ENCODE results near the gene MT1B.

The MT1B gene

DNA sequence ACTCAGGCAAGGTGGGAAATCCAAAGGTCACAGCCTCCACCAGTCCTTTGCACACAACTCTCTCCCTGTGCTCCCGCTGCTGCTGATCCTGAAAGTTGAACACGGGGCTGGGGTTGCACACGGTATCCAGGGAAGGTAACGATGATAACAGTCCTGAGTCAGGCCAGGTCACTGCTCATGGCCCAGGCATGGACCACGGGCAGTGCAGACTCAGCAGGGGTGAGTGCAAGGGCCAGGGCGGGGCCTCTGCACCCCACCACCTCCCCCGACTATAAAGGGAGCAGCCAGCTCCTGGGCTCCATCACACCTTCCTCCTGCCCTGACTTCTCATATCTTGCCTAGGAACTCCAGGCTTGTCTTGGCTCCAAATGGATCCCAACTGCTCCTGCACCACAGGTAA lies at the start of gene MT1B:
TSS of gene MT1B (plus strand) at position 301 of the 400 bp plus-strand sequence. CDS start at position 369, 68 bp downstream.
- DNase-seq (ENCODE audit: low read depth) = no peak

- DNase-seq (ENCODE audit: low read depth) = no peak
Measured at GRCh38 chr16:56603589-56603988, 48.1 kb upstream of the MT1B start.

DNA sequence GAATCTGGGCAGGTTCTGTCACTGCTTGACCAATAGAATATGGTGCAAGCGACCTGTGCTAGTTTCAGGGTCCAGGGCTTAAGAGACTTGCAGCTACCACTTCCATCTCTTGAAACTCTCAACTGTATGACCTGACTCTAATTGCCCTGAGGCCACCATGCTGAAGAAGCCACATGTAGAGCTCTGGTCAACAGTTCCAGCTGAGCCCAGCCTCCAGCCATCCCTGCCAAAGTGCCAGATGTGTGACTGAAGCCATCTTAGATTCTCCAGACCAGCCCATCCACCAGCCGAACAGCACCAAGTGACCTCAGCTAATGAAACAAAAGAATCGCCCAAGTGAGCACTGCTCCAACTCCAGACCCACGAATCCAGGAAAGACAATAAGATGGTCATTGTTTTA lies 46.7 kb upstream of the MT1B start:
- DNase-seq (ENCODE audit: low read depth) = no peak

DNA sequence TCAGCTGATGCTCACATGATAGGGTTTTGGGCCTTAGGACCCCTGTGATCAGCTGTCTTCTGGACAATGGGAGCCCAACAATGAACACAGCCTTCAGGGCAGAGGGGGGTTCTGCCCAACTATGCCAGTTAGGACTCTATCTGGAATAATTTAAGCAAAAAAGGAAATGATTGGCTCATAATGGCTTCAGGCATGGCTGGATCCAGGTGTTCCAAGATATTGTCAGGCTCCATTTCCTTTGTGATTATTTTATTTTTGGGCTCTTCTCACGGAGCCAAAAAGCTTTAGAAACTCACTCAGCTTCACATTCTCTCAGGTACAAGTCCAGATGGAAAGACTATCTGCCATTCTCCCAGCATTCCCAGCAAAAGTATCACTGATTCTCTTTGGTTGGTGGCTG lies 46.2 kb upstream of the MT1B start:
- no peak for DNase-seq (ENCODE audit: low read depth)

DNA sequence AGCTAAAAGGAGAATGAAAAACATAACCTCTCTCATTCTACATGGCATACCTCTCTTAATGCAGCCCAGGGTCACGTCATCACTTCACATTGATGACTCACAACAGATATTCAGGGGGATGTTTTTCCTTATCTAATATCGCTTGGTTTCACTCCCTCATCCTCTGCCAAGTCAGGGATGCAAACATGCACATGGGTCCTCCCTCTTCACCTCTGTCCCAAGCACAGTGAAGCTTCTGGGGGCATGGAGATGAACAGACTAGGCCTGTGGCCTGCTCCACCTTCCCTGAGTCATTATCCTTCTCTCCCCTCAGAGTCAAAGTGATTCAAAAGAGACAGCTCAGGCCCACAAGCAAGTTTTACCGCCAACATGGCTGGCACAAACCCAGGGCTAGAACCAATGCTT lies 45.6 kb upstream of the MT1B start:
- no peak for DNase-seq (ENCODE audit: low read depth)

- no peak for DNase-seq (ENCODE audit: low read depth)
Measured at GRCh38 chr16:56606476-56607108, 45.1 kb upstream of the MT1B start.

GRCh38 chr16:56607109-56607618 lies 44.5 kb upstream of the MT1B start:
- DNase-seq (ENCODE audit: low read depth) = no peak

GRCh38 chr16:56607675-56608042 lies 44.0 kb upstream of the MT1B start:
- DNase-seq (ENCODE audit: low read depth) = no peak

DNA sequence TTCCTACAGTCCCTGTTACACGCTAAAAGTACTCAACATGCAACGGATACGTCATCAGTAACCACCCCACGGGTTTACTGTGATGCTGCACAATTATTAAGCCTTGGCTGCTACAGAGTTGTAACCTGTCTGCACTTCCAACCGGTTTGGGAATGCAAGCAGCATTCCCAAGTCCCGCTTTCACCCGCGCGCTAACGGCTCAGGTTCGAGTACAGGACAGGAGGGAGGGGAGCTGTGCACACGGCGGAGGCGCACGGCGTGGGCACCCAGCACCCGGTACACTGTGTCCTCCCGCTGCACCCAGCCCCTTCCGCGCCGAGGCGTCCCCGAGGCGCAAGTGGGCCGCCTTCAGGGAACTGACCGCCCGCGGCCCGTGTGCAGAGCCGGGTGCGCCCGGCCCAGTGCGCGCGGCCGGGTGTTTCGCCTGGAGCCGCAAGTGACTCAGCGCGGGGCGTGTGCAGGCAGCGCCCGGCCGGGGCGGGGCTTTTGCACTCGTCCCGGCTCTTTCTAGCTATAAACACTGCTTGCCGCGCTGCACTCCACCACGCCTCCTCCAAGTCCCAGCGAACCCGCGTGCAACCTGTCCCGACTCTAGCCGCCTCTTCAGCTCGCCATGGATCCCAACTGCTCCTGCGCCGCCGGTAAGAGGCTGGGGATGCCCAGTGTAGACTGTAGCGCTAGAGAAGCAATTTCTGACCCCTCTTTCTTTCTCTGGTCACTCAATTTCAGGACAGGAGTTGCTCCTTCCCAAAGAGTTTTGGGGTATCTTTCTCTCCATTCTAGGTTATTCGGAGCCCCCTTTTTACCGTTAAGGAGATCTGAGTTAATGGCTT lies 43.4 kb upstream of the MT1B start, which contains the start of gene MT2A:
TSS of gene MT2A (plus strand) at position 542 of the 833 bp plus-strand sequence. CDS start at position 614, 72 bp downstream.
- peak; percentile 75 for DNase-seq (ENCODE audit: low read depth)

DNA sequence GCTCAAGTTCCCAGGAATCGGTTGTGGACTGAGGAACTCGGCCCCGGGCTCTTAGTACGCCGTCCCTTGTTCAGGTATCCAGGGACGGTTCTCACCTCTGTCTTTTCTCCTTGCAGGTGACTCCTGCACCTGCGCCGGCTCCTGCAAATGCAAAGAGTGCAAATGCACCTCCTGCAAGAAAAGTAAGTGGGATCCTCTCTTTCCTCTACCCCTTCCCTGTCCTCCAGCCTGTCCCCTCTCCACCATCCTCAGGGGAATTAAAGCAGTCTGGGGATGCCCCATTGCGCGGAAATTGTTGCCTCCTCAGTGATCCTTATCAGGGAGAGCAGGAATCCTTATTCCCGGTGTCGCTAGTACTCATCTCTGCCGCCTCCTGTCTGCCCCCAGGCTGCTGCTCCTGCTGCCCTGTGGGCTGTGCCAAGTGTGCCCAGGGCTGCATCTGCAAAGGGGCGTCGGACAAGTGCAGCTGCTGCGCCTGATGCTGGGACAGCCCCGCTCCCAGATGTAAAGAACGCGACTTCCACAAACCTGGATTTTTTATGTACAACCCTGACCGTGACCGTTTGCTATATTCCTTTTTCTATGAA lies 42.7 kb upstream of the MT1B start:
- DNase-seq (ENCODE audit: low read depth) = no peak

DNA sequence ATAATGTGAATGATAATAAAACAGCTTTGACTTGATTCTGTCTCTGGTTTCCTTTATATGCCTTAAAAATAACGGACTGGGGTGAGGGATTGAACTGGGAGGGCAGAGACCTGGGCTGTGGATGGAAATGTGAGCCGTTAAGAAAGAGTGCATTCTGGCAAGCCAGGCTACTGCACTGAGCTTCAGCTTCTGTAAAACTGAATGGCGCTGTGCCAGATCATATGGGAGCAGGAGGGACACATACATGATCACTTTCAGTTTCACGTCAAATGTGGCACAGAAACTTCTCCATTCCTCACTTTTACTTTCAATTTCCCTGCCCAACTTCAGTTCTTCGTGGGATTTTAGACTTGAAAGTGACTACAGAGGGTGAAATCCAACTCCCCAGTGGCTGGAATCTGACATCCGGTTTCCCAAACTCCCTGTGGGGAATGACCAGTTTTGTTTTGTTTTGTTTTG lies 42.2 kb upstream of the MT1B start:
- DNase-seq (ENCODE audit: low read depth) = peak; percentile 52

DNA sequence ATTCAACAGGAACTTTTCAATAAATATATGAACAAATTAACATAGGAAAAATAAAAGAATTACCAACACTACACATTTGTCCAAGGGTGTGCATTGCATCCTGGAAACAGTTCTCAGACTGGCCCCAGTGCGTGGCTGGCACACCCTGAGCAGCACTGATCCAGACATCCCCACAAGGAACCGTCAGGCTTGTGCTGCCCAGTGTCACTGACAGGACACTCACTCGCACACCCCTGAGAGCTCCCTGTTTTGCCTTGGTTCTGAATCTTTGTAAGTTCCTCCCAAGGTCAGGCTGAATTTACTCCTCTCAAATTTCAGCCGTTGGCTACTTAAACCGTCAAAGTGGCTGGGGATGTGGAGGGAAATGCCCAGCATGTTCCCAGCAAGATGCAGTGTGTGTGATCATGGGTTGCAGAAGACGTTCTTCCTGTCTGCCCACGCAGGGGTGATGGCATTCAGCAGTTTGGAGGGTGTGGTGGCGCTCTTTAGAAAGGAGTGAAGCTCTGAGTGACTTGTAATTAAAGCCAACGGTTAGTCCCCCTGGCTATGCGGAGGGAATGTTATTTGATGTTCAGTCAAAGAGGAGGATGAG lies 41.6 kb upstream of the MT1B start:
- DNase-seq (ENCODE audit: low read depth) = peak; percentile 60

GRCh38 chr16:56610609-56611111 lies 41.0 kb upstream of the MT1B start:
- no peak for DNase-seq (ENCODE audit: low read depth)

DNA sequence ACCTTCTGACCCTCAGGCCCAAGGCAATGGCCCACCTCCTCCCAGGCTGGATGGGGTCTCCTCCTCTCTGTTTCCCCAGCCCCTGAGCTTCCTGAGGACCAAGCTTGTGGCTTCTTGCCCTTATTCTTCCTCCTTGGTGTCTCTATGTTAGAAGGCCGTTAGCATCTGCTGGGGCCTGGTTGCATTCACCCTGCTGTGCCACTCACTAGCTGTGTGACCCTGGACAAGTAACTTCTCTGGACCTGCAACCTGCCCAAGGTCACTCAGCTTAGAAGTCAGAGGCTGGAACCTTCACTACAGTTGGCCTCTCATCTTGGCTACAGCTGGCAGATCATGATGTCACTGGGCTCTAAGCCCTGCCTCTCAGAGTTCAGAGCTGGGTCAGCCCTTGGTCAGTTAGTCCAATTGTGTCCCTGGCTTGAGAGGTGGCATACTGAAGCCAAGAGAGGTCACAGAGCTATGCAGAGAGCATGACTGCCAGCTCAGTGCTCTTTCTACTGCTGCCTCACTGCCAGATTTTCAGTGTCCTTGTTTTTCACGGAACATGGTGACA lies 40.3 kb upstream of the MT1B start:
- DNase-seq (ENCODE audit: low read depth) = no peak

DNA sequence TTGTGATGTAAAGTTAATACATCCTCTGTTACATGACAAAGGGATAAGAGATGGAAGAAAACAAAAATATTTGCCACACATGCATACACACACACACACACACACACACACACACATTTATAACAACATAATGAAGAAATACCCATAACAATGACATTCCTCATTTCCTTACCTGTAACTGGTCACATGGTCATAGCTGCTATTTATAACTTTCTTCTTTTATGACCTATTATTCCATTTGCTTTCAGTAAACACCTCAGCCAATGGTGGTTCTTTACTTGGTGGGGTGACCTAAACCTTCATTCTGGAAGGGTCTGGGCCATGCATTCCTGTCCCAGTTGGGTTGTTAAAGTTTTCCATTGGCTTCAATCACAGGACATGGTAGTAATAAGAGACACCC lies 38.0 kb upstream of the MT1B start:
- DNase-seq (ENCODE audit: low read depth) = no peak

GRCh38 chr16:56614549-56614991 lies 37.1 kb upstream of the MT1B start:
- no peak for DNase-seq (ENCODE audit: low read depth)

GRCh38 chr16:56615353-56615752 lies 36.3 kb upstream of the MT1B start:
- no peak for DNase-seq (ENCODE audit: low read depth)

DNA sequence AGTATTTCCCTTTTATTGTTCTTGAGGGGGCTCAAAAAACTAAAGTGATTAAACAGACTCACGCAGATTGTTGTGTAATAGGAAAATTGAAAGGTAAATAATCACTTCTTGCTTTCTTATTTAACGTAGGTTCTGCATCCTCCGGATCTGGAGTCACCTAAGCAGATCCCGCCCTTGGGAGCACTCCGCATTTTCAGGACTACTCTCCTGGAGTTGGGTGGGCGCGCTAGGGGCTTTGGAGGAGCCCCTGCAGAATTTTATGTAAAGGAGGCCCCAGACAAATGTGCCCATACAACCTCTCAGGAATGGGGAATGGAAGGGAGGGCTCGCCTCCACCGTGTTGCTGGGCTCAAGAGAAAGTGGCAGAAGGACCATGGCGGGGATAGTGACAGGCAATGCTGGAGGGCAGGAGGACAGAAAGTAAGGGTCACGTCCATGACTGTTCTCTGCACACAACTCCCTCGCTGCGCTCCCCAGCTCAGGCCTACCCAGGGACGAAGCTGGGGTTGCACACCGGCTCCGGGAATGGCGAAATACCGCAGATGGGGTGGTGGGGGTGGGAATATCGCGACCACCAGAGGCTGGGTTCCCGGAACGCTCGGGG lies 35.0 kb upstream of the MT1B start:
- DNase-seq (ENCODE audit: low read depth) = no peak

GRCh38 chr16:56617212-56618085 lies 34.2 kb upstream of the MT1B start:
- peak; percentile 23 for DNase-seq (ENCODE audit: low read depth)

DNA sequence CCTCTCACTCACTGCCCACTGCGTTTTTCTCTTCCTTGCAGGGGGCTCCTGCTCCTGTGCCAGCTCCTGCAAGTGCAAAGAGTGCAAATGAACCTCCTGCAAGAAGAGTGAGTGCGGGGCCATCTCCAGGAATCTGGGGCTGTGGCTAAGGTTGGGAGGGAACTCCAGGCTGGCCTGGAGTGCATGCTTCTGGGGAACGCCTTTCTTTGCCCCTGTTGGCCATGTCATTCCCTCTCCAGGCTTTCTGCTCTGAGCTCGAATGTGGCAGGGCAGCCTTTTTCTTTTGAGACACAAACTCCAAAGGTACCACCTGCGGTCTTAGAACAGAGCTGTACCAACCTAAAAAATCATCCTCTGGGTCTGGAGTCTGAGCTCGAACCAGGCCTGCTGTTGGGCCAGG lies 33.5 kb upstream of the MT1B start:
- no peak for DNase-seq (ENCODE audit: low read depth)

All from T-helper 22 cell (primary cell).